ENCODE results near the gene ZNF599.

Gene ZNF599

DNA sequence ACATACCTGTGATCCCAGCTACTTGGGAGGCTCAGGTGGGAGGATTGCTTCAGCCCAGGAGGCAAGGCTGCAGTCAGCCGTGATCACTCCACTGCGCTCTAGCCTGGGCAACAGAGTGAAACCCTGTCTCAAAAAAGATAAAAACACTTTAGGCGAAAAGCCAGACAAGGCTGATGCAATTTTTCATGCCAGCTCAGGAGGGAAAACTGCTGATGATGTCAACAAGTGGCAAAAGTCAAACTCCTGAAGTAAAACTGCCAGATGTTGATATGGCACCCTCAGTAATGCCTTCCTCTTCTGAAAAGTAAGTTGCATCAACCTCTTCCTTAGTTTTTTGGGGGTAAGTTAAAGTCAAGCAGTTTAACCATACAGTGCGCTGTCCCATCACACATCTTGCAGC is 15.6 kb downstream of the ZNF599 start:
- no peak for DNase-seq (ENCODE audit: low spot score)
- TF ChIP-seq CTCF (IDR thresholded peaks at IDR 0.05; ENCODE audit: extremely low read depth, insufficient read depth, missing control alignments) = no peak
- in situ Hi-C loops (cut with MboI; ENCODE audit: low pct_unique_long_range_greater_than_20kb, low sequenced_read_pairs, unreplicated experiment) = no loop called here

DNA sequence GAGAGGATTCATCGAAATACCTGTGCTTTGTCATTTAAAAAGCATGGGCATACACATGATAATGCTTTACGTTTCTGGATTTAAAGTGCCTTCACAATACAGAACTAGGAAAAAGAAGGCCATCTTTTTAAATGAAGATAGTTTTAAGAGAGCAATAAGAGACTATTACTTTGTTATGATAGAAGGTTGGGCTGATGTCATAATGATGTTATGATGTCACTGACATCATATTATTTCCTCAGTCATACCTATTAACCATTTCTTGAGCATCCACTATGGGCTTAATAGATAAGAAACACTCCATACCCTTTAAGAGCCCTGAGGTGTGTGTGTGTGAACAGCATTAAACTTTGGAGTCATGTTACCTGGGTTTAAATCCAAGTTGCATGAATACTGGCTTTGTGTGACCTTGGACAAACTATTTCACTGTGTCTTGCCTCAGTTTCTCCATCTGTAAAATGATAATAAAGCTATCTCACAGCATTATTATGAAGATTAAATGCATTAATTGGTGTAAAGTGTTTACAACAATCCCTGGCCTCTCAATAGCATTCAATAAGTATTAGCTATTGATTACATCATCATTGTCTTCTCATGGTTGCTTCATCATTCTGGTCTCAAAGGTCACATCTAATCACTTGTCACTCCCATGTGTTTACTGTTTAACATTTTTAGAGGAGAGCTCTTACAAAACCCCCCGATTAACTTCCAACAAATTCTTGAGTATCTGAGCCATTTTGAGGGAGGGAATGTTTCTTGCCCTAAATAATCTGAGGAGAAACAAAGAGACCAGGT is 27.9 kb downstream of the ZNF599 start:
- no peak for DNase-seq (ENCODE audit: low spot score)
- TF ChIP-seq CTCF (IDR thresholded peaks at IDR 0.05; ENCODE audit: extremely low read depth, insufficient read depth, missing control alignments) = no peak
- in situ Hi-C loops (cut with MboI; ENCODE audit: low pct_unique_long_range_greater_than_20kb, low sequenced_read_pairs, unreplicated experiment) = no loop called here

DNA sequence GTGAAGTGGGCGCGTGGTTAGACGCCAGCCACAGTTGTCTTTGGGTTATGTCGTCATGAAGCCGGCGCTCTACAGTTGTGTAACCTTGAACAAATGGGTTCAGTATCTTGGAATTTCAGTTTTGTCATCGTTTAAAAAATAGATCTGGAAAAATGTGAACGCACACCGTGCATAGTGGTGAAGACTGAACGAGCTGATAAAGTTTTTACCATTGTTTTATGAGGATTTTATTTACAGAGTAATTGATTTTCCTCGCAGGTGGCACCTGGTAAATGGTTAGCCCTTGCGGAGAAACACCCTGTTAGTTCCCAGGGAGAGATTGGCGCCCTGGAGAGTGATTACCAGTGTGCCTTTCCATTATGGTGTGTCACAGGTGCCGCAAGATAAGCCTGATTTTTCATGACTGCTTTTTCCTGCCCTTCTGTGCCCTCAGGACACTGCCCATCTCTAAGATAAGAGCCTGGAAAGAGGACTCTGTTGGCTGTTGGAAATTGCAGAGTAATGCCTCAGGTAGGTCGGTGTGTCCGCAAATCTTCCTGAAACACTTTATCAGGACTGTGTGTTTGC is 38.4 kb downstream of the ZNF599 start:
- DNase-seq (ENCODE audit: low spot score) = no peak
- in situ Hi-C loops (cut with MboI; ENCODE audit: low pct_unique_long_range_greater_than_20kb, low sequenced_read_pairs, unreplicated experiment) = no loop called here
- no peak for TF ChIP-seq CTCF (IDR thresholded peaks at IDR 0.05; ENCODE audit: extremely low read depth, insufficient read depth, missing control alignments)

DNA sequence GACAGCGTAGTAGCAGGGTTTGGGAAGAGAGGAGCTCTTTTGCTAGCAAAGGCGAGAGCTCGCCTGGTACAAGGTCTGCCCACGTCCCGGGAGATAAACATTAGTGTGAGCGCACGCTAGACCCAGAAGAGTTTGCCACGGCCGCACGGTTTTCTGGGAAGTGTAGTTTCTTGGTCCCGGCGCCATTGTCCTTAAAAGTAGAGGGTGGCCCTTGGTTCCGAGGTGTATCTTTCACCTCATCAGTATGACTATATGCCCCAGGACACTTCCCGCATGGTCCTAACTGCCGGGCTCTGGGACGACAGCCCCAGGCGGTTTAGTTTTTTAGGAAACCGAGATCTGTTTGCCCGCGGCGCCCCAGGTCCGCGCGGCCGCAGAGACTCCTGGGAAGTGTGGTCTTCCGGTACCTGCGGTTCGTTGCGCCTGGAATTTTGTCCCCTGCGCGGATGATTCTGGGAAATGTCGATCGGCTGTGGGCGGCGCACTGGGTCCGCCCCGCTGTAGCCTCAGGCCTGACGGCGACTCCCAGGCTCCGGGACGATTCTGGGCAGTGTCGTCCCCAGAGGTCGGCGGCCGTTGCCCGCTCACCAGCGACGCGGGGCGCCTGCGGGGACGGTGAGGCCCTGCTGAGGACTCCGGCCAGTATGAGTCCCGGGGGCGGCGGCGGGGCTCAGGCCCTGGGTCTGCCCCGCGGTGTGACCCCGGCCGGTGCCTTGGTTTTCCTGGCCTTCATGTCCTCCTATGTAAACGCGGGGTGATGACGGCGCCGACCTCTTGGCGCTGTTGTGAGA is 39.1 kb downstream of the ZNF599 start, which contains the start of gene ZNF181:
Gene ZNF181, plus strand, starts transcription at position 498 of the 791 bp plus-strand sequence. CDS start 795 bp downstream, outside the sequence.
- DNase-seq (ENCODE audit: low spot score) = peak; percentile 87
- in situ Hi-C loops (cut with MboI; ENCODE audit: low pct_unique_long_range_greater_than_20kb, low sequenced_read_pairs, unreplicated experiment) = no loop called here
- TF ChIP-seq CTCF (IDR thresholded peaks at IDR 0.05; ENCODE audit: extremely low read depth, insufficient read depth, missing control alignments) = no peak

- no peak for DNase-seq (ENCODE audit: low spot score)
- in situ Hi-C loops (cut with MboI; ENCODE audit: low pct_unique_long_range_greater_than_20kb, low sequenced_read_pairs, unreplicated experiment) = no loop called here
- no peak for TF ChIP-seq CTCF (IDR thresholded peaks at IDR 0.05; ENCODE audit: extremely low read depth, insufficient read depth, missing control alignments)
Observed at GRCh38 chr19:34733266-34733745, 39.7 kb downstream of the ZNF599 start.

- in situ Hi-C loops (cut with MboI; ENCODE audit: low pct_unique_long_range_greater_than_20kb, low sequenced_read_pairs, unreplicated experiment) = no loop called here
- no peak for TF ChIP-seq CTCF (IDR thresholded peaks at IDR 0.05; ENCODE audit: extremely low read depth, insufficient read depth, missing control alignments)
- DNase-seq (ENCODE audit: low spot score) = peak; percentile 25
Observed at GRCh38 chr19:34732612-34733211, 40.3 kb downstream of the ZNF599 start.

Measured in GM13977 (cell line).